IPS DF 6.9 (cell line): Measurements from ENCODE around the gene INPP5B.
"Not testable (repeated sequence)": the region's sequence is repeated elsewhere in the genome, so short reads cannot be mapped to it uniquely, and the experiment has no call there.

ENCODE experiments used
- DNase-seq: peaks from one replicate; pipeline ENCODE4 v3.0.0-alpha.2; 2013; ENCODE audit warnings: low read depth, low spot score
- H3K27ac ChIP-seq: one replicate; pipeline ENCODE4 v1.5.1; 2013; ENCODE audit warnings: low read length, control low read depth
- H3K27me3 ChIP-seq: 2 replicates; pipeline ENCODE4 v1.6.1; 2013; ENCODE audit warnings: mild to moderate bottlenecking, low read length; ENCODE audit not compliant: control insufficient read depth, insufficient read depth
- H3K36me3 ChIP-seq: 2 replicates; pipeline ENCODE4 v1.6.1; 2013; ENCODE audit warnings: low read length; ENCODE audit not compliant: control insufficient read depth, insufficient read depth
- H3K4me1 ChIP-seq: 2 replicates; pipeline ENCODE4 v1.6.1; 2013; ENCODE audit warnings: low read length; ENCODE audit not compliant: control insufficient read depth, insufficient read depth
- H3K4me3 ChIP-seq: 2 replicates; pipeline ENCODE4 v1.5.1; 2013; ENCODE audit warnings: mild to moderate bottlenecking, low read length
- H3K9me3 ChIP-seq: 2 replicates; pipeline ENCODE4 v1.6.1; 2013; ENCODE audit warnings: low read length, inconsistent platforms; ENCODE audit not compliant: control insufficient read depth, insufficient read depth
- WGBS: extraction: QIAGEN DNeasy Blood & Tissue Kit; methylation state at CpG from one replicate; pipeline ENCODE4 v1.1.7; 2013; ENCODE audit warnings: mixed read lengths, missing lambda C conversion rate; ENCODE audit not compliant: insufficient read length, insufficient coverage; 5-methylcytosine and 5-hydroxymethylcytosine counted together

Gene INPP5B

DNA sequence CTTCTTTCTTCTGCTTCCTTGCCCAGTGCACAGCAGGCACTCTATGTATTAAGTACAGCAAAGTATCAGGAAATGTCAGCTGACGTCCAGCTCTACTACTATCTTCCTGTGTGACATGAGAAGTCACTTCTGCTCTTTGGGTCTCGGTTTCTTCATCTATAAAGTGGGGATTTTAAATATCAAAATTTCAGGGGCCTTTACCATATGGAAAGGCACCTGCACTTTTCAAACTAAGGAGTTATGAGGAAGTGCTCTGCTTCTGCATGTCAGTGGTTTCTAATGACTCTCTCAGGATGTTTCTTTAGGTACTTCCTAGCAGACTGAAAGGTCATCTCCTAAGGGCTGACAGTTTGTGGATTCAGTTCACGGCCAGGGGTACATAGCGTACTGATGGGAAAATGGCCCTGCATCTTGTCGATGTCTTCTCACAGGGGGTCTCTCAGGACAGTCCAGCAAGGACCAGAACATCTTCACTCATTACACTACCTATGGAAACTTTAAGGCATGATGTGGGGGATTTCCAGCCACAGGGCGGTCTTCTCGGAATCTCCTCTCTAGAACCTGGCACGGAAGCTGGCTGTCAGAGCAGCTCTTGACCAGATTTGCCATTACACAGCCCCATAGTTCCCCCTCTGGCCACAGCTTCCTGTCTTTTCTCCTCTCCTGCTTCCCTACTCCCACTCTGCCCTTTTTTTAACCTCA lies 45.5 kb downstream of the INPP5B start:
- Histone ChIP-seq H3K27ac (no peak overlapping the region), H3K9me3 (no peaks in the 10 kb centered on the region), H3K27me3 (no peaks in the 10 kb centered on the region), H3K4me3 (no peak overlapping the region), H3K36me3 (no peaks in the 10 kb centered on the region), H3K4me1 (no peaks in the 10 kb centered on the region)
- no CpG with 5 or more reads among the region's 8 CpGs for WGBS
- no peak for DNase-seq

- H3K27ac ChIP-seq, H3K36me3 ChIP-seq, H3K4me1 ChIP-seq, DNase-seq, H3K27me3 ChIP-seq, H3K9me3 ChIP-seq, H3K4me3 ChIP-seq: not testable (repeated sequence)
- no CpG with 5 or more reads among the region's 3 CpGs for whole genome bisulfite sequencing
Observed at GRCh38 chr1:37897563-37897962, 49.3 kb downstream of the INPP5B start.

GRCh38 chr1:37893673-37894072 lies 53.2 kb downstream of the INPP5B start:
- Histone ChIP-seq H3K4me1 (no peaks in the 10 kb centered on the region), H3K4me3 (no peak overlapping the region), H3K27me3 (no peaks in the 10 kb centered on the region), H3K36me3 (no peaks in the 10 kb centered on the region), H3K27ac (no peak overlapping the region), H3K9me3 (no peaks in the 10 kb centered on the region)
- no CpG with 5 or more reads among the region's 2 CpGs for WGBS
- no peak for DNase-seq

- H3K9me3 ChIP-seq, result no peaks in the 10 kb centered on the region
- H3K36me3 ChIP-seq, result no peaks in the 10 kb centered on the region
- no peak overlapping the region for H3K4me3 ChIP-seq
- H3K4me1 ChIP-seq, result no peaks in the 10 kb centered on the region
- WGBS, result no CpG with 5 or more reads among the region's 5 CpGs
- no peaks in the 10 kb centered on the region for H3K27me3 ChIP-seq
- H3K27ac ChIP-seq, result no peak overlapping the region
- DNase-seq, result no peak
Observed at GRCh38 chr1:37892151-37893047, 54.5 kb downstream of the INPP5B start.

GRCh38 chr1:37890378-37891014 lies 56.4 kb downstream of the INPP5B start:
- DNase-seq, result no peak
- Histone ChIP-seq H3K27ac (no peak overlapping the region), H3K27me3 (no peaks in the 10 kb centered on the region), H3K9me3 (no peaks in the 10 kb centered on the region), H3K36me3 (peaks cover 6% of the 10 kb centered on the region; the same call in 1 of the 2 replicates), H3K4me3 (no peak overlapping the region), H3K4me1 (no peaks in the 10 kb centered on the region)
- no CpG with 5 or more reads among the region's 4 CpGs for WGBS

- Histone ChIP-seq H3K9me3 (no peaks in the 10 kb centered on the region), H3K27ac (no peak overlapping the region), H3K27me3 (no peaks in the 10 kb centered on the region), H3K4me1 (no peaks in the 10 kb centered on the region), H3K4me3 (no peak overlapping the region), H3K36me3 (peaks cover 7% of the 10 kb centered on the region; the same call in 1 of the 2 replicates)
- DNase-seq, result no peak
- WGBS, result no CpG with 5 or more reads among the region's 6 CpGs
Observed at GRCh38 chr1:37888022-37888700, 58.7 kb downstream of the INPP5B start.

GRCh38 chr1:37884145-37884544 lies 62.7 kb downstream of the INPP5B start:
- Histone ChIP-seq H3K27ac (no peak overlapping the region), H3K4me1 (no peaks in the 10 kb centered on the region), H3K36me3 (peaks cover 10% of the 10 kb centered on the region; the same call in 1 of the 2 replicates), H3K9me3 (no peaks in the 10 kb centered on the region), H3K27me3 (no peaks in the 10 kb centered on the region), H3K4me3 (no peak overlapping the region)
- no peak for DNase-seq
- no CpG with 5 or more reads among the region's 3 CpGs for WGBS

GRCh38 chr1:37883671-37884070 lies 63.2 kb downstream of the INPP5B start:
- Histone ChIP-seq H3K4me1 (no peaks in the 10 kb centered on the region), H3K27me3 (no peaks in the 10 kb centered on the region), H3K27ac (no peak overlapping the region), H3K9me3 (no peaks in the 10 kb centered on the region), H3K4me3 (no peak overlapping the region), H3K36me3 (peaks cover 10% of the 10 kb centered on the region; the same call in 1 of the 2 replicates)
- no peak for DNase-seq
- no CpG with 5 or more reads among the region's 5 CpGs for WGBS

- Histone ChIP-seq H3K9me3 (no peaks in the 10 kb centered on the region), H3K36me3 (peaks cover 3% of the 10 kb centered on the region; the same call in 1 of the 2 replicates), H3K27me3 (no peaks in the 10 kb centered on the region), H3K4me1 (no peaks in the 10 kb centered on the region), H3K4me3 (no peak overlapping the region), H3K27ac (no peak overlapping the region)
- no CpG with 5 or more reads among the region's 4 CpGs for WGBS
- no peak for DNase-seq
Observed at GRCh38 chr1:37879865-37880264, 67.0 kb downstream of the INPP5B start.

DNA sequence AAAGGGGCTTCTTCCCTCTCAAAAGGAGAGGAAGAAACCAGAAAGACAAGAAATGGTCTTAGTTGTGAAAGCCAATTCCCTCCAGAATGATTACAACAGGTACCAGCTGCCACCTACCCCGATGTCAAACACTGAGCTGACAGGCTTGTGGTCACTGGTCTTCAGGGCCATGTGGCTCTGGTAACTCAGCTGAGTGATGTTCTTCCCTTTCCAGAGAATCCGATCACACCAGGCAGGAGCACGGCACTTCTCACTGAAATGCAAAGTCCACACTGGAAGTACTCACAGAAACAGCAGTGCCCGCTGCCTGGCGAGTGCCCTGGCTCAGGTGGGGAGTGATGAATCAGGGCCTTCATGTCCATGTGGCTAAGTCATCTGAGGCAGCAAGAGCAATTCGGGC lies 68.8 kb downstream of the INPP5B start:
- no peak for DNase-seq
- Histone ChIP-seq H3K9me3 (no peaks in the 10 kb centered on the region), H3K4me1 (no peaks in the 10 kb centered on the region), H3K36me3 (peaks cover 3% of the 10 kb centered on the region; the same call in 1 of the 2 replicates), H3K4me3 (no peak overlapping the region), H3K27ac (no peak overlapping the region), H3K27me3 (no peaks in the 10 kb centered on the region)
- no CpG with 5 or more reads among the region's 6 CpGs for WGBS
